Suprapubic skin (tissue), 3 donors: Measurements from ENCODE around the gene KIF21B.

Experiments used
- POLR2A ChIP-seq, 2 donors: fragments of 450-650 bp; IDR thresholded peaks; one replicate each; pipeline ENCODE4 v1.6.1; 2017; ENCODE audit warnings: antibody characterized with exemption in 2 of 2, mild to moderate bottlenecking in 2 of 2, moderate library complexity in 2 of 2
- TF ChIP-seq, protein P1 (sequence below), 2 donors: fragments of 200-600 bp in 1 of 2; fragments of 450-650 bp in 1 of 2; sonication (generic) in 1 of 2; IDR thresholded peaks; one replicate each; pipeline ENCODE4 v1.5.1; 2016 to 2019; ENCODE audit warnings: antibody characterized with exemption in 2 of 2, mild to moderate bottlenecking in 1 of 2, moderate library complexity in 1 of 2

DNA sequence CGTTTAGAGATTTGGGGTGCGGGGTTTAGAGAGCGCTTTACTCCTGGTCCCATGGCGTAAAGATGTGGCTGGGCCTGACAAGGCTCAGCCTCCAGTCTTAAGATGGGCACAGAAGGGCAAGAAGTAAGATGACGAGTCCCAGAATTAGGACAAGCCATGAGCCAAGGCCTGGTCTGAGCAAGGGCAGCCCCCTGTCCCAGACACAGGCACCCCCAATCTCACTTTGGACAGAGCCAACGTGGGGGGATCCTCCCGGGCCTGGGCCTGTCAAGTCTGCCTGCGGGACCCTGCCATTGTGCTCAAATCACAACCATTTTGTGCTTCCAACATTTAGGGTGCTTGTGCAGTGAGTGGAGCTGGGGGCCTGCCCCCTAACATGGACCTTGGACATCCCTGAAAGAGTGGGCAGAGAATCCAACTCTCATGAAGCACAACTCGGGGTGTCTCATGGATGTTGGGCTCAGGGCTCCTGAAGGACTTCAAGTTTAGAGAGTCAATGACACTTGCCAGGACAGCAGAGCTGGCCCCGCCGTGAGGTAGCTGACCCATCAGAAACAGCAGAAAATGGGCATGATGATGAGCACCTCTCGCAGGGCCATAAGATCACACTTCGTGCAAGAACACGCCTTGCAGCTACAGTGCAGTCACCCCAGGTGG is 52.6 kb downstream of the KIF21B start:
- TF ChIP-seq, protein P1, sequence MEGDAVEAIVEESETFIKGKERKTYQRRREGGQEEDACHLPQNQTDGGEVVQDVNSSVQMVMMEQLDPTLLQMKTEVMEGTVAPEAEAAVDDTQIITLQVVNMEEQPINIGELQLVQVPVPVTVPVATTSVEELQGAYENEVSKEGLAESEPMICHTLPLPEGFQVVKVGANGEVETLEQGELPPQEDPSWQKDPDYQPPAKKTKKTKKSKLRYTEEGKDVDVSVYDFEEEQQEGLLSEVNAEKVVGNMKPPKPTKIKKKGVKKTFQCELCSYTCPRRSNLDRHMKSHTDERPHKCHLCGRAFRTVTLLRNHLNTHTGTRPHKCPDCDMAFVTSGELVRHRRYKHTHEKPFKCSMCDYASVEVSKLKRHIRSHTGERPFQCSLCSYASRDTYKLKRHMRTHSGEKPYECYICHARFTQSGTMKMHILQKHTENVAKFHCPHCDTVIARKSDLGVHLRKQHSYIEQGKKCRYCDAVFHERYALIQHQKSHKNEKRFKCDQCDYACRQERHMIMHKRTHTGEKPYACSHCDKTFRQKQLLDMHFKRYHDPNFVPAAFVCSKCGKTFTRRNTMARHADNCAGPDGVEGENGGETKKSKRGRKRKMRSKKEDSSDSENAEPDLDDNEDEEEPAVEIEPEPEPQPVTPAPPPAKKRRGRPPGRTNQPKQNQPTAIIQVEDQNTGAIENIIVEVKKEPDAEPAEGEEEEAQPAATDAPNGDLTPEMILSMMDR (IDR thresholded peaks at IDR 0.05): no peak
- TF ChIP-seq POLR2A (IDR thresholded peaks at IDR 0.05): no peak
